Caki2 (cell line): ENCODE data around the gene GLI3. TPM values are rescaled to one million over a fixed set of nuclear protein-coding genes. Genes with fewer than 3 reads are reported as not detected.

Source experiments
- DNase-seq: peaks from one replicate; pipeline ENCODE4 v3.0.0-alpha.2; 2015; ENCODE audit warnings: low read depth
- in situ Hi-C: cut with HindIII; loops from 2 replicates; pipeline ENCODE4 v1.10.0; 2016; ENCODE audit warnings: low sequenced_read_pairs, low pct_unique_long_range_greater_than_20kb, mixed read lengths
- total RNA-seq: library from RNA; depleted of rRNA; stranded (reverse); fragments of >200 nt; shearing (Covaris generic); gene quantifications from 2 replicates; pipeline ENCODE4 v1.2.3, GENCODE V29; 2014; ENCODE audit warnings: low replicate concordance

The GLI3 gene
- total RNA-seq, 1 experiment from 2014 or later: 1.8 TPM

DNA sequence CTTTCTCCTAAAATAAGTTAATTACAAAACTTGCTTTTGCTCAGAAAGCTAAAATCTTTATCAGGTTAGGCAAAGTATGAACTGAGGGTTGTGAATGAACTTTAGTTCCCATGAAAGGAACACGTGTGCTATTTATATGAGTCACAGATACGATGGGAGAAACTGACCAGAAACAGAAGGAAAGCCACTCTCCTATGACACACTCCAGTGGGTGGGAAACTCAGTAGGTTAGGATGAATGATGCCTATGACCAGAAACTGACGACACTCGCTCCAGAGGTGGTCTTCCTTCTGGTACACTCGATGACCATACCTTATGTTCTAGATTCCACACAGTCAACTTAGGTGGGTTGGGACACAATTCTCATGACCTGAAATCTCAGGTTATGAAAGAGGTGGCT, 318.4 kb downstream of the GLI3 start:
- DNase-seq: peak; percentile 59

DNA sequence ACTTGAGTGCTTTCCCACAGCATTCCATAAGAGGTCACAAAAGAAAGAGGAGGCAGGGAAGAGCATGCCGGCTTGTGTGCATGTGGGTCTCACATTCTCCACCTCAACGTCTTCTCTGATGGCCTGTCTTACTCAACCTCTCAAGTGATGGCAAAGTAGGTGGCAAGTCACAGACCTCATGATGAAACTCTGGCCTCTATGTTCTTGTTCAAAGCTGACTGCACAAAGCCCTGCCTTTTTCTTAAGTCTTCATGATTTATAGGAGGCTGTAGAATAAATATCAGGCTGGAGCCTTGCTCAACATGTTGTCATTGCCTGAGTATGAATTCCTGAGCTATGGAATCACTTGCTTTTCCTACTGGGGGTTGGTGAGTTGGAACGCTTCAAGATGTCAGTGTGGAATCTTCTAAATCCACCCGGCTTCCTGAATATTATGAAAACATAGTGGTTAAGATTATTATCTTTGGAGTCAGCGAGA, 320.5 kb downstream of the GLI3 start:
- in situ Hi-C loops: no loop called here

More for the DNA sequence above, 318.4 kb downstream of the GLI3 start:
- in situ Hi-C loops: no loop called here

GRCh38 chr7:41915871-41916270, 321.1 kb downstream of the GLI3 start:
- no peak for DNase-seq
- in situ Hi-C loops: no loop called here

More for the DNA sequence above, 320.5 kb downstream of the GLI3 start:
- DNase-seq: peak; percentile 100

DNA sequence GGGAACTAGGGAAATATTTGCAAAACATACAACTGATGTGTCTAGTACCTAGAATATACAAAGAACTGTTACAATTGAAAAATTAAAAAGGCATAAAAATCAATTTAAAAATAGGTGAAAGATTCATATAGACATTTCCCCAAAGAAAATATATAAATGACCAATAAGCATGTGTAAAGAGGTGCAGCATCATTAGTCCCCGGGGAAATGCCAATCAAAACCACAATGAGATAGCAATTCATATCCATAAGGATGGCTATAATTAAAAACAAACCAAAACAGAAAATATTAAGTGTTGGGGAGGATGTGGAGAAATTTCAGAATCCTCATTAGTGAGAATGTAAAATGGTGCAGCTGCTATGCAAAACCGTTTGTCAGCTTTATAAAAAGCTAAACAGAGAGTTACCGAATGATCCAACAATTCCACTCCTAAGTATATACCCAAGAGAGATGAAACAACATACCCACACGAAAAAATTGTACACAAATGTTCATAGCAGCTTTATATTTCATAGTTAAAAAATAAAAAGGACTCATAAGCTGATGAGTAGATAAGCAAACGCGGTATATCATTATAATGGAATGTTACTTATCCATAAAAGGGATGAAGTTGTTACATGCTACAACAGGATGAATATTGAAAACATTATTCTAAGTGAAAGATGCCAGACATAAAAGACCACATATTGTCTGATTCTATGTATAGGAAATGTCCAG, 324.0 kb downstream of the GLI3 start:
- in situ Hi-C loops: no loop called here
- DNase-seq: no peak

GRCh38 chr7:41912426-41912825, 324.6 kb downstream of the GLI3 start:
- no peak for DNase-seq
- in situ Hi-C loops: no loop called here

GRCh38 chr7:41911792-41912191, 325.2 kb downstream of the GLI3 start:
- in situ Hi-C loops: no loop called here
- DNase-seq: peak; percentile 87
